Stimulated activated memory B cell treated with anti-CD40 and anti-IgM and Interleukin-4, amounts not matched to agents 10 μg/mL and 1 μg/mL and 100 μg/mL, for 72 hours (primary cell): Measurements from ENCODE around the gene AGR2.
"Not testable (repeated sequence)": the region's sequence is repeated elsewhere in the genome, so short reads cannot be mapped to it uniquely, and the experiment has no call there.

Experiments used
- ATAC-seq: fragments of 150-1000 bp; cut with Tn5 transposase; 2 replicates; pipeline ENCODE4 v1.10.0; 2021
- H3K27ac Mint-ChIP-seq: one replicate; pipeline ENCODE4 v1.8.0; 2022; ENCODE audit warnings: mild to moderate bottlenecking, mixed read lengths
- H3K27me3 Mint-ChIP-seq: one replicate; pipeline ENCODE4 v1.8.0; 2022; ENCODE audit warnings: mixed read lengths
- H3K36me3 Mint-ChIP-seq: one replicate; pipeline ENCODE4 v1.8.0; 2022; ENCODE audit warnings: mixed read lengths
- H3K4me1 Mint-ChIP-seq: one replicate; pipeline ENCODE4 v1.8.0; 2022; ENCODE audit warnings: mixed read lengths
- H3K4me3 Mint-ChIP-seq: one replicate; pipeline ENCODE4 v1.8.0; 2022; ENCODE audit warnings: mild to moderate bottlenecking, moderate library complexity, mixed read lengths
- H3K9me3 Mint-ChIP-seq: one replicate; pipeline ENCODE4 v1.8.0; 2022; ENCODE audit warnings: mixed read lengths

Gene AGR2

DNA sequence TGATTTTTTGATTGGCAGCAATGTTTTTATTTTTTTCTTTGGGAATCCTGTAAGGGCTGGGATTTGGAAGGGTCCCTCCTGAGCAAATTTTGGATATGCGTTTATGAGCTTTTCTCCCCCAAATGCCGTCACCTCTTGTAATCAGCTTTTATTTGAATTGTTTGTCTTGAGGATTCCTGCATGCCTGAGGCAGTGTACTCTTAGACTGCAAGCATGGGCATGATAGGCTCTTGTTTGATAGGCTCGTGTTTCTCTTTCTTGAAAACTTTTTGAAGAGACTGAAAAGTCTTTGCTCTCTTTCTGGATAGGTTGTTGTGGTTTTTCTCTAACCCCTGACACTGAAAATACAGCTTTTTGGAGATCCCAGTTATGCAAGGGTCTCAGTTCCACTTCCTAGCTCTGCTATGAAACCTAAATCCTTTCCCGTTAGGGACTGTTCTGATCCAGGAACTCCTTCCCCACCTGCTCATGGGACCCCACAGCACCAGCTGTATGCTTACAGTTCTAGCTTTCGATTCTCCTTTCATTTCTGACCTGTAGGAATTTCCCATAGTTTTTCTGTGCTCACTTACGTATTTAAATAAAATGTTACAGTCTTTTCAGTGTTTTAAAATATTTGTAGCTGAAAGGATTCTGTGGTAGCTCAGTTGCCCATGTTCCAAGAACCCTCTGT is 34.0 kb downstream of the AGR2 start:
- Mint-ChIP-seq H3K4me1 (peaks cover 26% of the 10 kb centered on the region), H3K27me3 (no peaks in the 10 kb centered on the region)
- peak; percentile 48 for ATAC-seq

DNA sequence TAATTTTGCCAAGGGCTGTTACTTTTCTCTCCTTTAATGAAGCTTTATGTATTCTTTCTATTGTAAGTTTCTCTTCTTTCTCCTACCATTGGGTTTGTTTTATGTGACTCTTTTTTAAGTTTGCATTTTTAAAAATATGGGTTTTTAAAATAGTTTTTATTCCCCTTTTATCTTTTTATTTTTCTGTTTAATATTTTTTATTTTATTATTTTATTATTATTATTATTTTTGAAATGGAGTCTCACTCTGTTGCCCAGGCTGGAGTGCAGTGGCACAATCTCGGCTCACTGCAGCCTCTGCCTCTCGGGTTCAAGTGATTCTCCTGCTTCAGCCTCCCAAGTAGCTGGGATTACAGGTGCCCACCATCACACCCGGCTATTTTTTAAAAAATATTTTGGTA is 34.8 kb downstream of the AGR2 start:
- H3K27me3 Mint-ChIP-seq, H3K4me3 Mint-ChIP-seq, H3K9me3 Mint-ChIP-seq, ATAC-seq, H3K36me3 Mint-ChIP-seq, H3K27ac Mint-ChIP-seq: not testable (repeated sequence)
- peaks cover 26% of the 10 kb centered on the region for H3K4me1 Mint-ChIP-seq

More for the DNA sequence above, 34.0 kb downstream of the AGR2 start:
- H3K9me3 Mint-ChIP-seq: no peaks in the 10 kb centered on the region
- peaks cover 5% of the 10 kb centered on the region for H3K36me3 Mint-ChIP-seq
- peak overlapping the region; percentile 22 for H3K4me3 Mint-ChIP-seq
- peak overlapping the region; percentile 55 for H3K27ac Mint-ChIP-seq

DNA sequence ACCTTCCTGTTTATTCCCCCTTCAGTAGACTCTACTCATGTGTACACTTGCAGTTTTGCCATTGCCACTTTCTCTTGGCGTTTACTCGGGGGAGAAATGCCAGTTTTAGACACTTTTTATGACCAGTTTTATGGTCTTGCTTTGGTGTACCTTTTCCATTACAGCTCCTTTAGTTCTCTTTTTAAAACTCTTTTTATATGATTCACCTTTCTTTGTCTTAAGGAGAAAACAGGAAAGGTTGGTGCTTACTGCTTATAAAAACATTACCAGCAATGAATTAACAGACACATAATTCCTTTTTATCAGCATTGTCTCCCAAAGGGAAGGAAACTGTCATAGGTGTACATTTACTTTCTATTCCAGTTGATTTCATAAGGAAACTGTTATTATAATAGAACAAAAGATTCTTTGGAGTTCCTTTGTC is 39.4 kb downstream of the AGR2 start:
- peaks cover 20% of the 10 kb centered on the region for H3K4me1 Mint-ChIP-seq
- peaks cover 11% of the 10 kb centered on the region for H3K36me3 Mint-ChIP-seq
- H3K4me3 Mint-ChIP-seq: no peak overlapping the region
- no peaks in the 10 kb centered on the region for H3K27me3 Mint-ChIP-seq
- H3K9me3 Mint-ChIP-seq: peaks cover 3% of the 10 kb centered on the region
- no peak for ATAC-seq
- H3K27ac Mint-ChIP-seq: no peak overlapping the region

DNA sequence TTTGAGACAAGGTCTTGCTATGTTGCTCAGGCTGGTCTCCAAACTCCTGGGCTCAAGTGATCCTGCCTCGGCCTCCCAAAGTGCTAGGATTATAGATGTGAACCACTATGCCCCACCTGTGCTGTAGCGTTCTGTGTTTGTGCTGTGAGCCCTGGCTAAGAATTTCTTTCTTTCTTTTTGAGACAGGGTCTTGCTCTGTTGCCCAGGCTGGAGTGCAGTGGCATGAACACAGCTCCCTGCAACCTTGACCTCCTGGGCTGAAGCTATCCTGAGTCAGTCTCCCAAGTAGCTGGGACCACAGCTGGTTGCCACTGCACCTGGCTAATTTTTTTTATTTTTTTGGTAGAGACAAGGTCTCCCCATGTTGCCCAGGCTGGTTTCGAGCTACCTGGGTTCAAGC is 39.9 kb downstream of the AGR2 start:
- Mint-ChIP-seq H3K9me3 (peaks cover 3% of the 10 kb centered on the region), H3K4me3 (no peak overlapping the region), H3K4me1 (peaks cover 22% of the 10 kb centered on the region), H3K36me3 (peaks cover 14% of the 10 kb centered on the region), H3K27me3 (no peaks in the 10 kb centered on the region), H3K27ac (no peak overlapping the region)
- ATAC-seq: no peak

DNA sequence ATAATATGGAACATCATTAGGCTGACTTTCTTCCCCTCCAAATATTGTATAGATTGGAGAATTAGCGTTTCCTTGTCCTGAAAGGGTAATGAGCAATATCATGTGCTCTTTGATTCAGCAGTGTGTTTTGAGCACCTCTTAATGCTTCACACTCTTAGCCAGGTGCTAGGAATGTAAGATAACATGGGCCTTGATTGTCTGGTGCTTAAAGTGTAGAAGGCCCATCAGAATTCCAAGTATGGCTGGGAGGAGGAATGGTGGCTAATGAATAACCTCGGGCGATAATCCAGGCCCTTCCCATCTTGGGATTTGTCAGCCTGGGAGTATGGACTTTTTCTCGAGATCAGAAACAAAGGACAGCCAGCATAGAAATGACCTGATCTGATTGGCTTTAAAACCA is 42.6 kb downstream of the AGR2 start:
- peak overlapping the region; percentile 62 for H3K27ac Mint-ChIP-seq
- peaks cover 3% of the 10 kb centered on the region for H3K9me3 Mint-ChIP-seq
- no peak overlapping the region for H3K4me3 Mint-ChIP-seq
- no peaks in the 10 kb centered on the region for H3K27me3 Mint-ChIP-seq
- peaks cover 16% of the 10 kb centered on the region for H3K36me3 Mint-ChIP-seq
- H3K4me1 Mint-ChIP-seq: peaks cover 37% of the 10 kb centered on the region
- no peak for ATAC-seq

DNA sequence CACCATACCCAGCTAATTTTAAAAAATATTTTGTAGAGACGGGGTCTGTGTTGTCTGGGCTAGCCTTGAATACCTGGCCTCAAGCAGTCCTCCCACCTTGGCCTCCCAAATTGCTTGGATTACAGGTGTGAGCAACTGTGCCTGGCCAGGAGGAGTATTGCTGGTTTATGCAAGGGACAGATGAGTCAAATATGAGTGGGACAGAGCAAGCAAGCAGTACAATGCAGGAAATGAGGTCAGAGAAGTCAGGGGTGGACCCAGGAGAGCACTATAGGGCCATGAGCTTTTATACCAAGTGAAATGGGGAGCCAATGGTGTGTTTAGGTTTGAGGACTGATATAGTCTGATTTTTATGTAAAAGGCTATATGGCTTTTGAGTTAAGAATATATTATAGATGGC is 45.0 kb downstream of the AGR2 start:
- peak overlapping the region; percentile 73 for H3K27ac Mint-ChIP-seq
- no peak for ATAC-seq
- H3K4me1 Mint-ChIP-seq: peaks cover 50% of the 10 kb centered on the region
- H3K9me3 Mint-ChIP-seq: peaks cover 3% of the 10 kb centered on the region
- H3K4me3 Mint-ChIP-seq: no peak overlapping the region
- H3K27me3 Mint-ChIP-seq: no peaks in the 10 kb centered on the region
- H3K36me3 Mint-ChIP-seq: peaks cover 16% of the 10 kb centered on the region

DNA sequence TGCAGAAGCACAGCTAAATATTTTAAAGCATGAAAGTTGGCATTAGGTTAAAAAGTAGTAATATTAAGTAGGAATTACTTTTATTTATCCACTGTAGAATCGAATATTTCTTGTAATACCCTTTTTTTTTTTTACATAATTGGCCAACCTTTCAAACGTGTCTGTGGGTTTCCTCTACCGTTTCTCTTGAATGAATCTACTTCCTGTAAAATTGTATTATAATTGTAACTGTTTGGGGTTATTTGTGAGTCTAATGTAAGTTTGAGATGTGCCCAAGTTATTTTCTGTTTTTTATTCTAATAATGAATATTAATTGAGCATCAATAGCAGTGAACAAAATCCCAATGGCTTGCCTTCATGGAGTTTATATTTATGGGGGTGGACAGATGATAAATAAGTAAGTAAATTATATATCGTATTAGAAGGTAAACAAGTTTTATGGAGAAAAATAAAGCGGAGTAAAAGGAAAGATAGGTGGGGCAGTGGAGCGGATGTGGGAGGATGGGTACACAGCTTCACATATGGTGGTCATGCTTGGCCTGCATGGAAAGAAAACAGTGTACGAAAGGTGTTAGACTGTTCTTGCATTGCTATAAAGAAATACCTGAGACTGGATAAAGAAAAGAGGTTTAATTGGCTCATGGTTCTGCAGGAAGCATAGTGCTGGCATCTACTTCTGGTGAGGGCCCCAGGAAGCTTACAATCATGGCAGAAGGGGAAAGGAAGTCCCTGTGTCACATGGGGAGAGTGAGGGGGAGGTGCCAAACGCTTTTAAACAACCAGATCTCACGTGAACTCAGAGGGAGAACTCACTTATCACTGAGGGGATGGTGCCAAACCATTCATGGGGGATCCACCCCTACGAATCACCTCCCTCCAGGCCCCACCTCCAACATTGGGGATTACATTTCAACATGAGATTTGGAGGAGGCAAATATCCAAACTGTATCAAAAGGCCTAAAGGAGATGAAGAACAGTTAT is 45.9 kb downstream of the AGR2 start:
- H3K27ac Mint-ChIP-seq: peak overlapping the region; percentile 73
- peaks cover 58% of the 10 kb centered on the region for H3K4me1 Mint-ChIP-seq
- H3K27me3 Mint-ChIP-seq: no peaks in the 10 kb centered on the region
- H3K9me3 Mint-ChIP-seq: peaks cover 3% of the 10 kb centered on the region
- H3K4me3 Mint-ChIP-seq: peak overlapping the region; percentile 22
- peak; percentile 53 for ATAC-seq
- H3K36me3 Mint-ChIP-seq: peaks cover 16% of the 10 kb centered on the region

DNA sequence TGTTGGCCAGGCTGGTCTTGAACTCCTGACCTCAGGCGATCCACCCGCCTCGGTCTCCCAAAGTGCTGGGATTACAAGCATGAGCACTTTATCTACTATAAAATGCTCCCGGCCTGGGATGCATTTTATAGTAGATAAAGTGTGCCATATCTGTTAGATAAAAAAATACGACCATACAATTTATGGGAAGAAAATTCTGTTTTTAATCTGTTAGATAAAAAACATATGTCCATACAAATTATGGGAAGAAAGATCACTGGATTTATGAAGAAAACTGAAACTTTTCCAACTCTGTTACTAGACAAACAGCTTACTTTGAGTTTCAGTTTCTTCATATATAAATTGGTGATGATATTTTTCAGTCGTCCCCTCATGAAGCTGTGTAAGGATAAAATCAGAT is 46.8 kb downstream of the AGR2 start:
- peaks cover 60% of the 10 kb centered on the region for H3K4me1 Mint-ChIP-seq
- no peak overlapping the region for H3K4me3 Mint-ChIP-seq
- H3K36me3 Mint-ChIP-seq: peaks cover 13% of the 10 kb centered on the region
- H3K9me3 Mint-ChIP-seq: peaks cover 2% of the 10 kb centered on the region
- H3K27ac Mint-ChIP-seq: no peak overlapping the region
- ATAC-seq: no peak
- no peaks in the 10 kb centered on the region for H3K27me3 Mint-ChIP-seq

DNA sequence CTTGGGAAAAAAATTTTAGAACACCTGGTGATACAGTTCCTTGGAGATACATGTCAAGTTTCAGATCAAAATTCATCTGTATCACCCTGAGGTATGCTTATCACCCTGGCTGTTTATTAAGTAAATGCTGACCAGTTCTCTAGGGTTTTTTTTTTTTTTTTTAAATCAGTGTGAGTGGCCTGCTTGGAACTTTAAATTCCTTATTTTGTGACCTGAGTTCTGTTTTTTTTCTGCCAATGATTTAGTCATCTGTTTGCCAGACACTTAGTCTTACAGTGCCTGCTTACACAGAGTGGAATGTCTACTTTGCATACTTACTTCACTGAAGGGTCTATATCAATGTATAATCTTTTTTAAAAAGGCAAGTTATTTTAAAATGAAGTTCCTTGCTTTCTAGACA is 49.4 kb downstream of the AGR2 start:
- H3K27ac Mint-ChIP-seq: no peak overlapping the region
- H3K9me3 Mint-ChIP-seq: no peaks in the 10 kb centered on the region
- ATAC-seq: no peak
- peaks cover 54% of the 10 kb centered on the region for H3K4me1 Mint-ChIP-seq
- H3K27me3 Mint-ChIP-seq: no peaks in the 10 kb centered on the region
- H3K4me3 Mint-ChIP-seq: peak overlapping the region; percentile 91
- H3K36me3 Mint-ChIP-seq: peaks cover 7% of the 10 kb centered on the region

DNA sequence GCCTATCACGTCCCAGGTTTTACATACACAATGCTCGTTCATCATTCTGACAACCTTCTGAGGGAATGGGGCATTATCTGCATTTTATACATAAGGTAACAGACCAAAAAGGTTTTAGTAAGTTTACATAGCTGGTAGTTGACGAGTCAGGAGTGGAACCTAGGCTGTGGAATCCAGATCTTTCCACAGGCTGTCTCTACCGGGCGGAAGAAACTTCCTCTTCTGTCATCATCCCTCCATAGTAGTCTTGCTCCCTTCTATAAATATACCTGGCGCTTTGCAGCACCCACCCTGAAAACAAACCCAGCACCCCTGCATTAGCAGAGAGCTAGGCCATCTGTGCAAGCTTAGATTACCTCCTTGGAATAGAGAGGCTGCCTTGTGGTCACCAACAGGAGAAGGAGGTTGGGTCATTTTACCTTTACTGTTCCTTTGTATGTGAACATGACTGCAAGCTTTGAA is 49.9 kb downstream of the AGR2 start:
- Mint-ChIP-seq H3K36me3 (peaks cover 2% of the 10 kb centered on the region), H3K4me3 (peak overlapping the region; percentile 91), H3K4me1 (peaks cover 49% of the 10 kb centered on the region), H3K27ac (peak overlapping the region; percentile 87), H3K27me3 (no peaks in the 10 kb centered on the region), H3K9me3 (no peaks in the 10 kb centered on the region)
- no peak for ATAC-seq

DNA sequence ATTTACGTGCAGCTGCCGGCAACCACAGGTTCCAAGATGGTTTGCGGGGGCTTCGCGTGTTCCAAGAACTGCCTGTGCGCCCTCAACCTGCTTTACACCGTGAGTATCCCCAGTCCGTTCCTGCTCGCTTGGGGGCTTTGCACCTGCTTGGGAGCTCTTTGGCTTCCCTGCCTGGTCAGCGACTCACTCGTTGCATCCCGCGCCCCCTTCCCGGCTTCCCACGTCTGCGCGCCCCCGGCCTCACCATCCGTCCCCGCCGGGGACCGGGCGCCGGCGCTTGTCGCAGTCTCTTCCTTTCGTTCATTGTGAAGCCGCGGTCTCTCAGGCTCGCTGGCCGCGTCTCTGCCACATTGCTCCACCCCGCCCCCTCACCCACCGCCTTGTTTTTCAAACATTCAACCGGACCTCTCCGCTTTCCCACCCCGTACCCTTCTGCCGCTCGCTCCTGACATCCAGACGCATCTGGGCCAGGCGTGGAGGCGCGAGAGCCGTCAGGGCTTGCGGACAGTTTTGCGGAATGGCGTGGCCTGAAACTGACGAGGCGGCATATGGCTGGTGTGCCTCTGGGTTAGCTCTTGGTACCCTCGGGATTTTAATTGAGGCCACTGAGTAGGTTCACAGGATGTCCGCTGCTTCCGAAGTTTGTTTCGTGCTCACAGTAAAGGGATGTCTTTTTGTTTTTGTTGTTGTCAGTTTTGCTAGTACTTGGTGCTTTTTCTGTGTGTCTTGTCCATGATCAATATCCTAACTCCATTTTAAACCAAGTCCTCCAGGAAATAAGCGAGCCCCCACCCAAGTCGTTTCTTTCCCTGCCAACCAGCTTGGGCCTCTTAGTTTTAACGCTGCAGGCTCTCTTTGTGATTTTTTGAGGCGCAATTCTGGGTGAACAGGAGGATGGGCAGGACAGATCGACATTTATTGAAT is 50.6 kb downstream of the AGR2 start:
- H3K9me3 Mint-ChIP-seq: no peaks in the 10 kb centered on the region
- ATAC-seq: peak; percentile 62
- peaks cover 42% of the 10 kb centered on the region for H3K4me1 Mint-ChIP-seq
- peak overlapping the region; percentile 87 for H3K27ac Mint-ChIP-seq
- H3K36me3 Mint-ChIP-seq: no peaks in the 10 kb centered on the region
- peak overlapping the region; percentile 91 for H3K4me3 Mint-ChIP-seq
- no peaks in the 10 kb centered on the region for H3K27me3 Mint-ChIP-seq

DNA sequence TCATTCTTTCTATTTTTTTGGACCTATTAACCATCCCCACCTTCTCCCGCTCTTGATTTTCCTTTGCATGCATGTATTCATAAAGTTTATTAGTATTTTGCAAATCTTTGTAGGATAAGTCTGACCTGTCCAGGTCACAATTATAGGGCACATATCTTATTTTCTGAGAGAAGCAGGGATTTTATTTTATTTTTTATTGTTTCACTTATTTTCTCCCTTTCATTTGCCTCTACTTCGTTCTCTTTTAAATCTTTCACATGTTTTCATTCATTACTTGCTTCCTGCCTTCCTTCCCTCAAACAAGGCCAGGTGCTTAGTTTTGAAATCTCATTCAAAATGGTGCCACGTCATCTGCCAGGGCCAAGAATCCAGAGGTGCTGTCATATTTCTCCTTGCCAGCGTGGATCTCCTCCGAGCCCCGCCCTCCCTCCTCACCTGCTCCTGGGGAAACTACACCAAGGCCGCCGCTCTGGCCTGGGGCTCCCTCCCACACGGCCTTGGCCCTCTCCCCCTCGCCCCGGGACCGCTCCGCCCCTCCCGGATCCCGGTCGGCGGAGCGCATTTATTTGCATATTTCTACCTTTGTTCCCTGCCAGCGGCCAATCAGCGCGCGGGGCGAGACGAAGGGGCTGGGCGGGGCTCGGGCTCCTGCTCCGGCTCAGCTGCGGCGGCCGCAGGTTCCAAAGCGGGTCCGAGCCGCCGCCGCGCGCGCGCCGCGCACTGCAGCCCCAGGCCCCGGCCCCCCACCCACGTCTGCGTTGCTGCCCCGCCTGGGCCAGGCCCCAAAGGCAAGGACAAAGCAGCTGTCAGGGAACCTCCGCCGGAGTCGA is 51.5 kb downstream of the AGR2 start, which contains the start of gene TSPAN13:
TSPAN13 (plus strand) TSS at position 654 of the 830 bp plus-strand sequence. CDS start 213 bp downstream, outside the sequence.
- peak; percentile 95 for ATAC-seq
- Mint-ChIP-seq H3K27me3 (no peaks in the 10 kb centered on the region), H3K27ac (peak within 1 kb of the TSS; percentile 87), H3K9me3 (no peaks in the 10 kb centered on the region), H3K36me3 (no peaks in the 10 kb centered on the region), H3K4me3 (peak within 1 kb of the TSS; percentile 91), H3K4me1 (peaks cover 36% of the 10 kb centered on the region)

DNA sequence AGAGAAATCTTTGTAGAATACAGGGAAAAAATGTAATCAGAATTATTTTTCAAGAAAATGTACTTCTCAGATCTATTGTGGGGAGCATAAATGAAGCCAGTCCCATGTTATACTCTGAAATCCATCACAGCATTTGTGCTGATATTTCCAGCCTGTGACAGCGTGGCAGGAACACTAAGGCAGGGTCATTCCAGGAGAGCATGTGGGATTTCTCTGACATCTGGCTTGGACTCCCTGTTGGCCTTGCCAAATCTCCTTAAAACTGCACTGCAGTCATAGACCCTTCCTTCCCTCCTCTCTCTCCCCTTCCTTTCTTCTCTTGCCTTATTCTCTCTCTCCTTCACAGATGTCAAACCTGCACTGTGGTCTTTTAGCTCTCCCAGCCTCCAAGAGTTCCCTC is 57.7 kb downstream of the AGR2 start:
- Mint-ChIP-seq H3K27ac (no peak overlapping the region), H3K4me1 (no peaks in the 10 kb centered on the region), H3K27me3 (no peaks in the 10 kb centered on the region), H3K36me3 (no peaks in the 10 kb centered on the region), H3K9me3 (no peaks in the 10 kb centered on the region), H3K4me3 (no peak overlapping the region)
- no peak for ATAC-seq

DNA sequence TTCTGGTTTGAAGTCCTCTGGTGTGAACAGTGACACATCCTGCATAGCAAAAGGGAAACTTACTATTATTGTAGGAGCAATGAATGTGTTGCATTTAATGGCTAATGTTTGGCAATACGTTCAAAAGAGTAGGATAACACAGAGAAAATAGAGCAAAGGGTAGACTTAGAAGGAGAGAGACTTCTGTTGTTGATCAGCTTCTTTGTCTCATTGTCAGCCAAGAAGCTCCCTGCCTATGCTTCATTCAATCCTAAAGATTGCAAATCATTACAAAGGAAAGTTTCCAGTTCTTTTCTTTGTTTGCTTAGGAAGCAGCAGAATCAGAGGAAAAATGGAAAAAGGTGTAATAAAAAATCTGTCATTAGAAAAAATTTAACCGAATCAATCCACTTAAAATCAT is 59.2 kb downstream of the AGR2 start:
- no peak for ATAC-seq
- H3K36me3 Mint-ChIP-seq: no peaks in the 10 kb centered on the region
- no peaks in the 10 kb centered on the region for H3K9me3 Mint-ChIP-seq
- no peaks in the 10 kb centered on the region for H3K27me3 Mint-ChIP-seq
- H3K4me1 Mint-ChIP-seq: no peaks in the 10 kb centered on the region
- no peak overlapping the region for H3K4me3 Mint-ChIP-seq
- no peak overlapping the region for H3K27ac Mint-ChIP-seq
